ENCODE data around the gene IVNS1ABP.
"Not testable (repeated sequence)": the region's sequence is repeated elsewhere in the genome, so short reads cannot be mapped to it uniquely, and the experiment has no call there.

IVNS1ABP gene

GRCh38 chr1:185262151-185262550, 54.9 kb downstream of the IVNS1ABP start:
- intact Hi-C loops (cut with DNase I), result no loop called here
- DNase-seq, result no peak

- intact Hi-C loops (cut with DNase I), result no loop called here
- DNase-seq, result no peak
Measured at GRCh38 chr1:185260611-185261010, 56.4 kb downstream of the IVNS1ABP start.

DNA sequence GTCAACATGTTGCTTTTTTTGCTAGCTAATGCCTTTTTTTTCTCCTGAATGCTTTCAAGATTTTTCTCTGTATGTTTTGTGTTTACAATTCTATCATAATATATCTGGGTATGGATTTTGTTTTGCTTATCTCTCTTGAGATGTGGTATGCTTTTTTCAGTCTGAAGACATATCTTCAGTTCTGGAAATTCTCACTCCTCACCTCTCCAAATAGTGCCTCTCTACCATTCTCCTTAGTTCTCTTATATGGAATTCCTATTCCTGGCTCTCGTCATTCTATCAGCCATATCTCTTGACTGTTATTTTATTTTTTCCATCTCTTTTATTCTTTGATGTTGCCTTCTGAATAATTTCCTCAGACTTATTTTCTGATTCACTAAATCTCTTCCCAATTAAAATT, 58.4 kb downstream of the IVNS1ABP start:
- intact Hi-C loops (cut with DNase I), result no loop called here
- DNase-seq, result no peak

- DNase-seq, result no peak
- intact Hi-C loops (cut with DNase I), result no loop called here
Measured at GRCh38 chr1:185257950-185258208, 59.2 kb downstream of the IVNS1ABP start.

- intact Hi-C loops (cut with DNase I); DNase-seq: not testable (repeated sequence)
Measured at GRCh38 chr1:185257116-185257949, 59.7 kb downstream of the IVNS1ABP start.

GRCh38 chr1:185255595-185255994, 61.4 kb downstream of the IVNS1ABP start:
- intact Hi-C loops (cut with DNase I); DNase-seq: not testable (repeated sequence)

DNA sequence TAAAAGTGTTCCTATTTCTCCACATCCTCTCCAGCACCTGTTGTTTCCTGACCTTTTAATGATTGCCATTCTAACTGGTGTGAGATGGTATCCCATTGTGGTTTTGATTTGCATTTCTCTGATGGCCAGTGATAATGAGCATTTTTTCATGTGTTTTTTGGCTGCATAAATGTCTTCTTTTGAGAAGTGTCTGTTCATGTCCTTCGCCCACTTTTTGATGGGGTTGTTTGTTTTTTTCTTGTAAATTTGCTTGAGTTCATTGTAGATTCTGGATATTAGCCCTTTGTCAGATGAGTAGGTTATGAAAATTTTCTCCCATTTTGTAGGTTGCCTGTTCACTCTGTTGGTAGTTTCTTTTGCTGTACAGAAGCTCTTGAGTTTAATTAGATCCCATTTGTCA, 64.6 kb downstream of the IVNS1ABP start:
- intact Hi-C loops (cut with DNase I); DNase-seq: not testable (repeated sequence)

DNA sequence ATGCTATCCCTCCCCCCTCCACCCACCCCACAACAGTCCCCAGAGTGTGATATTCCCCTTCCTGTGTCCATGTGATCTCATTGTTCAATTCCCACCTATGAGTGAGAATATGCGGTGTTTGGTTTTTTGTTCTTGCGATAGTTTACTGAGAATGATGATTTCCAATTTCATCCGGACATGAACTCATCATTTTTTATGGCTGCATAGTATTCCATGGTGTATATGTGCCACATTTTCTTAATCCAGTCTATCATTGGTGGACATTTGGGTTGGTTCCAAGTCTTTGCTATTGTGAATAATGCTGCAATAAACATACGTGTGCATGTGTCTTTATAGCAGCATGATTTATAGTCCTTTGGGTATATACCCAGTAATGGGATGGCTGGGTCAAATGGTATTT, 65.1 kb downstream of the IVNS1ABP start:
- intact Hi-C loops (cut with DNase I); DNase-seq: not testable (repeated sequence)

- DNase-seq, result no peak
- intact Hi-C loops (cut with DNase I), result no loop called here
Measured at GRCh38 chr1:185250063-185250462, 67.0 kb downstream of the IVNS1ABP start.

DNA sequence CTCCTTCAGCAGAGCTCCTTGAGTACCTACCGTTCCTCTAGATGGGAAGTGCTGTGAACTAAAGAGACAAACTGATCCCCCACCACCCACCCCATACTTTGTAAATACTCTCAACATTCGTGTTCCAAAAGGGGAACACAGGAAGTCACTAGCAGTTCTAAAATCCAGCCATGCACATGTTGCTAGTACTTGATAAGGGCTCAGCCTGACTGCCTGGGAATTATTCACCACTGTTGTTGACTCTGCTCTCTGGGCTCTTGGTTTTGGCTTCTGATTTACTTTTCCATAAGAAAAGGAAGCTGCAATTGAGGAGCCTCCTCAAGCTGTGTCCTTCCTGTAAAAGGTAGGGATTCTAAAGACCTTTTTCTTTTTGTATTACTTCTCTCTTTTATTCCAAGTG, 67.5 kb downstream of the IVNS1ABP start:
- no peak for DNase-seq
- intact Hi-C loops (cut with DNase I), result no loop called here
